Activated CD4-positive, alpha-beta T cell treated with anti-CD3 and anti-CD28 coated beads for 4 hours (primary cell): ENCODE results near the gene ERCC6L2.

Experiments
- DNase-seq, 2 donors: peaks; one replicate each; pipeline ENCODE4 v3.0.0-alpha.2; 2020

Gene ERCC6L2

GRCh38 chr9:95930277-95930676 is 54.8 kb downstream of the ERCC6L2 start:
- no peak for DNase-seq

- DNase-seq, result no peak
Measured at GRCh38 chr9:95935861-95936578, 60.5 kb downstream of the ERCC6L2 start.

DNA sequence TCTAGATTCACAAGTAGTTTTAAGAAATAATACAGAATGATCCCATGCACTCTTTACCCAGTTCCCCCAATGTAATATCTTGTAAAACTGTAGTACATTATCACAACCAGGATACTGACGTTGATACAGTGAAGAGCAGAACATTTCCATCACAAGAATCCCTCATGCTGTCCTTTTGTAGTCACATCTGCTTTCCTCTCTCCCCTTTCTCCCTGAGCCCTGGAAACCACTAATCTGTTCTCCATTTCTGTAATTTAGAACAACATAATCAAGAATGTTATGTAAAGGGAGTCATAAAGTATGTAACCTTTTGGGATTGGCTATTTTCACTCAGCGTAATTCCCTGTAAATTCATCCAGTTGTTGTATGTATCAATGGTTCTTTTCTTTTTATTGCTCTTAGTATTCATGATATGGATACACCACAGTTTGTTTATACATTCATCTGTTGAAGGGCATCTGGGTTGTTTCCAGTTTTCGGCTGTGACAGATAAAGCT is 61.1 kb downstream of the ERCC6L2 start:
- DNase-seq, result no peak

DNA sequence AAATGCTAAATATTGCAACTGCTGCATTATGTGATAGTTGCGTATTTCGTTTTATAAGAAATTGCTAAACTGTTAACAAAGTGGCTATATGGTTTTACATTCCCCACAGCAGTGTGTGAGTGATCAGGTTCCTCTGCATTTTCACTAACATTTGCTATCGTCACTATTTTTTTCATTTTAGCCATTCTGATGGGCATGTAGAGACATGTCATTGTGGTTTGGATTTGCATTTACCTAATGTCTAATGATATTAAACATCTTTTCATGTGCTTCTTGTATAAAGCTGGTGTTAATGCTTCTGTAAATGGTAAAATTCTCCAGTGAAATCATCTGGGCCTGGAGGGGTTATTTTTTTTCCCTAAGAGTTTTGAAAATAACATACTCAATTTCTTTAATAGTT is 61.6 kb downstream of the ERCC6L2 start:
- DNase-seq, result no peak

GRCh38 chr9:95938724-95939123 is 63.2 kb downstream of the ERCC6L2 start:
- no peak for DNase-seq

DNA sequence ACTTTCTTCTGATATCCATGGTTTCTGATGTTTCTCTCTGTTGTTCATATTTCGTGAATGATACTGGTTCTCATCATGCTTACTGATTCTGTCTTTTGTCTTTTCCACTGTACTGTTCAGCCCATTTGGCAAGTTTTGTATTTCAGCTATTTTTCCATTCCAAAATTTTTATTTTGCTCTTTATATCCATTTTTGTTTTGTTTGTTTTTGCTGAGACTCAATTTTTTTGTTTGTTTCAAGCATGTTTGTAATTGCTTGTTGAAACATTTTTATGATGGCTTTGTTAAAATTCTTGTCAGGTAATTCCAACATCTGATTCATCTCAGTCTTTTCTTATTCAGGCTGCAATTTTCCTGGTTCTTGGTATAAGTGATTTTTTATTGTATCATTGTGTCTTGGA is 64.0 kb downstream of the ERCC6L2 start:
- no peak for DNase-seq

- no peak for DNase-seq
Measured at GRCh38 chr9:95940265-95940664, 64.8 kb downstream of the ERCC6L2 start.

GRCh38 chr9:95942016-95942415 is 66.5 kb downstream of the ERCC6L2 start:
- DNase-seq, result no peak

DNA sequence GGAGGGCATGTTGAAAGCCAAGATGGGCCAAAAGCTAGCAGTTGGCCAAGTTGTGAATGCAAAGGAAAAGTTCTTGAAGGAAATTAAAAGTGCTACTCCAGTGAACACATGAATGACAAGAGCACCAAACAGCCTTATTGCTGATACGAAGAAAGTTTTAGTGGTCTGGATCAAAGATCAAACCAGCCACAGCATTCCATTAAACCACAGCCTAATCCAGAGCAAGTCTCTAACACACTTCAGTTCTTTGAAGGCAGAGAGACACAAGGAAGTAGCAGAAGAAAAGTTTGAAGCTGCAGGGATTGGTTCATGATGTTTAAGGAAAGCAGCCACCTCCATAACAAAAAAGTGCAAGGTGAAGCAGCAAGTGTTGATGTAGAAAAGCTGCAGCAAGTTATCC is 71.6 kb downstream of the ERCC6L2 start:
- DNase-seq, result no peak

DNA sequence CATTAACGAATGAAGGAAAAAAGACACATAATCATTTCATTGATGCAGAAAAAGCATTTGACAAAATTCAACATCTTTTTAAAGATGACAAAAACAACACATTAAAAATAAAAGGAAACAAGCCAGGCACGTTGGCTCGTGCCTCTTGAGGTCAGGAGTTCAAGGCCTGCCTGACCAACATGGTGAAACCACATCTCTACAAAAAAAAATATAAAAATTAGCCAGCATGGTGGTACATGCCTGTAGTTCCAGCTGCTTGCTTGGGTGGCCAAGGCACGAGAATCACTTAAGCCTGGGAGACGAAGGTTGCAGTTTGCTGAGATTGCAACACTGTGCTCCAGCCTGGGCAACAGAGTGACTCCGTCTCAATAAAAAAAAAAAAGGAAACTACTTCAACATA is 77.0 kb downstream of the ERCC6L2 start:
- no peak for DNase-seq

- DNase-seq, result no peak
Measured at GRCh38 chr9:95953986-95954385, 78.5 kb downstream of the ERCC6L2 start.

DNA sequence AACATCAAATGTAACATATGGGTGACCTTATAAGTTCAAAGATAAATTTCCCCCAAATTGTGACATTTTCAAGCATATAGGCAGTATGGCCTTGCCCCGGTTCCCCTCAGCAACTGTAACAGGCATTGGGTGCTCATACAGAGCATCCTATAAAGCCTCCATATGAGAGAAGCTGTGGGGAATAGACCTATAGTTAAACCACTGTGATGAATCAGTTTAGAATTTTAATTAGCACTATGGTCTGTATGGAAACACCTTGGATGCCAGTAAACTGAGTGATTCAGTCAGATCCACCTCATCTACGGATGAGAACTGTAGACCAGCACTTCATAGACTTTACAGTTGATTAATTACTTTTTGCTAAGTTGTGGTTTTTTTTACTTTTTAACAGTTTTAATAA is 79.4 kb downstream of the ERCC6L2 start:
- no peak for DNase-seq

GRCh38 chr9:95962936-95963335 is 87.4 kb downstream of the ERCC6L2 start:
- DNase-seq, result no peak

DNA sequence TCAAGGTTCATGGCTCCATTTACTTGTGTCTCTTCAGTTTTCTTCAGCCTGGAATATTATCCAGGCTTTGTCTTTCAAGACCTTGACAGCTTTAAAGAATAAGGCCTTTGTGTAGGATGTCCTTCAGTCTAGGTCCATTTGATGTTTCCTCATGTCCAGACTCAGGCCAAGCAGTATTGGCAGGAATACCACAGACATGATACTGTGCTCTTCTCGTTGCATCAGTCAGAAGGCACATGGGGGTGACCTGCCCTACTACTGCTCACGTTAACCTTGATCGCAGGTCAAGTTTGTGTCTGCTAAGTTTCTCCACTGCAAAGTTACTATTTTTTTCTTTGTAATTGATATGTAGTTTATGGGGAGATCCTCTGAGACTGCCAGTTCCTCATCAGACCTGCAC is 88.2 kb downstream of the ERCC6L2 start:
- DNase-seq, result no peak

DNA sequence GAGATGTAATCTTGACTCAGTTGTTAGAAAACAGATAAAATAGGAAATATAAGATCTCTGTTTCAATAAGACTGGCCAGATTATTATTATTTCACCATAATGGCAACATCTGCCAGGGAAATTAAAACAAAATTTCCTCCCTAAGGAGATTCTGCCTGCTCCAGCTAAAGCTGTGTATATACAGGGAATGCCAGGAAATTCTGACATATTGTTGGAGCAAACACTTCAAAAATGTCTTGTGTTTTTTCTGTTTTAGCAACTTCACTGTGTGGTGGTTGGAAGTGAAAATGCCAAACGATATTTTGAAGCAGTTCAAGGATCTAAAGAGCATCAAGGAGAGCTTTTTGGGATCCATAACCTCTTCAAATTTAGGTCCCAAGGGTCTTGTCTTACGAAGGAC is 90.8 kb downstream of the ERCC6L2 start:
- DNase-seq, result no peak

DNA sequence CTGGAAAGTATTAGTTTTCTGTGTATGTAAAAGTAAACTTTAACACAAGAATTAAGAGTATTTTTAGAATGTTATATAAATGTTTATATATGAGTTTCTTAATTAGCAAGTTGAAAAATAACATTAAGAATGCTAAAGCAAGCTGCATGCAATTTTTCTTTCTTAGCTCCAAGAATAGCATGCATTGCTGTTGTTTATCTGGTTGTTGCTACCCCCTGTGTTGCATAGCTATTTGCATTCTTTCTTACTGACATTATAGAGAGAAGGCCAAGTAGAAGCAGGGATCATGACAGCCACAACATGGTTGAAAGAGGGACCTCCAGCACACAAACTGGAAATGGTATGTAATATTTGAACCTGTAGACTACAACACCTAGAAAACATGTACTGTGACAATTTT is 94.8 kb downstream of the ERCC6L2 start:
- DNase-seq, result no peak

DNA sequence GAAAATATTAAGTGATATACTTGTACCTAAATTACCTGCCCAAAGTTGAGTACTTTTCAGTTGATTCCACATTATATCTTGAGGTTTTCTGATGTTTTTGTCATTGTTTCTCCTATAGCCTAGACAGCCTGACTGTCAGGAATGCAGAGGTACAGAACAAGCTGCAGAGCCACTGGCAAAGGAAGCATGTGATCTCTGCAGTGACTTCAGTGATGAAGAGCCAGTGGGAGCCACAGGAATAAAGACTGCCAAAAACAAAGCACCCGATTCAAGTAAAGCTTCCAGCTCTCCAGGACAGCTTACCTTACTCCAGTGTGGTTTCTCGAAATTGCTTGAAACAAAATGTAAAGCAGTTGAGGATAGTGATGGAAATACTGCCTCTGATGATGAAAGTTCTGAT is 96.3 kb downstream of the ERCC6L2 start:
- DNase-seq, result no peak

- DNase-seq, result no peak
Measured at GRCh38 chr9:95974389-95974788, 98.9 kb downstream of the ERCC6L2 start.

DNA sequence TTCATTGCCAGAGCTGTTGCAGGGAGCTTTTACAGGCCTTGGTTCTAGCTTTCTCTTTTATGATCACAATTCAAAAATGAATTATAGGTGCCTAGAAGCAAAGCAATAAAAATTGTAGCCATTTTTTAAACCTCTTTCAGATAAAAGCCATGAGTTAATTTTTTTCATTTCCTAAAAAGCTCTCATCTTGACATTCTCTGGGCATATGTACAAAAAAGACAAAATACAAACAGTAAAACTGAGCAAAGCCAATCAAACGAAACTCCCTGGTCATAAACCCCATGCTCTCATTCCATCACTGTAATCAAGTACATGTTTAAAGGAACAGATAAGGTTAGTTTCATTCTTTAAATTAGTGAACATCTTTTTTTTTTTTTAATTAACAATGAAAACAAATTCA is 101.9 kb downstream of the ERCC6L2 start:
- no peak for DNase-seq

DNA sequence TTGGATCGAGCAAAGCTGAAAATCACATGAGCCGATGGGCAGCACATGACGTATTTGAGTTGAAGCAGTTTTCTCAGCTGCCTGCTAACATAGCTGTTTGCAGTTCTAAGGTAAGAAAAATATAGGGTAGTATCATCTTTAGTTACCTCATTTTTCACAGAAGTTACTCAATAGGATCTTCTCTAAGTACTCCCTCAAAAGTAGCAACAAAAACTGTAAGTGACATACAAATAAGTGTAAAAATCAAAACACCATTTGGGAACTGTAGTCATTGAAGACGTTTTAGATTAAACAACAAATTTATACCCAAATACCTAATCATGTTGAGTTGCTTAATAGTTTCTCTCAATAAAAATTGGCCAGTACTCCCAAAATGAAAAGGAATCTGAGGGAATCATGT is 102.6 kb downstream of the ERCC6L2 start:
- DNase-seq, result no peak

- DNase-seq, result no peak
Measured at GRCh38 chr9:95979446-95979845, 104.0 kb downstream of the ERCC6L2 start.

GRCh38 chr9:95980262-95981125 is 105.0 kb downstream of the ERCC6L2 start:
- DNase-seq, result no peak

DNA sequence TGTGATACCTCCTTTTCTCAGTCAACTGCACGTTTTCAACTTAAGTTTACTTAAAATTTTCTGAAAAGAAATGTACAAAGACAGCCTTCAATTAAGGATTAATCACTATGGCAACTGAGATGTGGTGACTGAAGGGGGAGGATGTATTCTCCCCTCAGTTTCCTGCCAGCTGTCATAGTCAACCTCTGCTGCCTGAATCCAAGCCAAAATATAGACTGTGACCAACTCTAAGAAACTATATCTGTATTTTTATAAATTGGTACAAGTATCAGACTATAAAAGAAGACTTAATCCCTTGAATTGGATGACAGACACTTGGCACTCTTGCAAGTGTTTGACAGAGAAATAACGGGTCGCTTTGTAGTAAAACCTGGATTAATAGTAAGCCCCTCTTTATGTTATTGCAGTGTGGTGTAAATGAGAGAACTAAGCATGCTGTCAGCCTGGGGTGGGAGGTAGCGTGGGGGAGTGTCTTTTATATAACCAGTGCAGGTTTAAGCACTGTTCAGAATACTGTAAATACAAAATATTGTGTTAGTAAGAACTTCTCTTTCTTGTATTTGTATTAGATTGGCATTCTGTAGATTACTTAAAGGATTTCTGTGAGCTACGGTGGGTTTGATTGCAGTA is 106.4 kb downstream of the ERCC6L2 start:
- peak in 1 of 2 donors; percentile 2 for DNase-seq
